GM18861 (cell line): Measurements from ENCODE around the gene UMODL1.

Source experiments
- ATAC-seq: cut with Tn5 transposase; IDR thresholded peaks from one replicate; pipeline ENCODE4 v1.9.1; 2021; ENCODE audit not compliant: unreplicated experiment

UMODL1 gene

GRCh38 chr21:42147386-42148020, 76.4 kb downstream of the UMODL1 start:
- no peak for ATAC-seq

GRCh38 chr21:42148097-42148496, 77.0 kb downstream of the UMODL1 start:
- no peak for ATAC-seq

GRCh38 chr21:42148584-42148983, 77.5 kb downstream of the UMODL1 start:
- no peak for ATAC-seq

GRCh38 chr21:42149656-42150473, 78.7 kb downstream of the UMODL1 start:
- no peak for ATAC-seq

GRCh38 chr21:42150474-42151085, 79.5 kb downstream of the UMODL1 start:
- ATAC-seq, result no peak

- no peak for ATAC-seq
Observed at GRCh38 chr21:42151148-42151947, 80.2 kb downstream of the UMODL1 start.

GRCh38 chr21:42151948-42152220, 80.8 kb downstream of the UMODL1 start:
- no peak for ATAC-seq

- no peak for ATAC-seq
Observed at GRCh38 chr21:42153046-42153686, 82.0 kb downstream of the UMODL1 start.

GRCh38 chr21:42153746-42154145, 82.6 kb downstream of the UMODL1 start:
- ATAC-seq, result no peak

- no peak for ATAC-seq
Observed at GRCh38 chr21:42154237-42155044, 83.3 kb downstream of the UMODL1 start.

- ATAC-seq, result no peak
Observed at GRCh38 chr21:42155045-42155855, 84.1 kb downstream of the UMODL1 start.

- no peak for ATAC-seq
Observed at GRCh38 chr21:42156690-42157605, 85.8 kb downstream of the UMODL1 start.

GRCh38 chr21:42157606-42158310, 86.6 kb downstream of the UMODL1 start:
- ATAC-seq, result no peak

- no peak for ATAC-seq
Observed at GRCh38 chr21:42158846-42159245, 87.7 kb downstream of the UMODL1 start.

GRCh38 chr21:42159560-42160110, 88.5 kb downstream of the UMODL1 start:
- ATAC-seq, result no peak

GRCh38 chr21:42160111-42160721, 89.1 kb downstream of the UMODL1 start:
- no peak for ATAC-seq

GRCh38 chr21:42160765-42161164, 89.6 kb downstream of the UMODL1 start:
- no peak for ATAC-seq
